Smooth muscle cell (in vitro differentiated cells): ENCODE measurements around the gene DDR1. TPM values are rescaled to one million over a fixed set of nuclear protein-coding genes. Genes with fewer than 3 reads are reported as not detected.

Experiments
- DNase-seq: peaks from one replicate; lab custom pipeline; 2025; ENCODE audit not compliant: unreplicated experiment; lab: John Stamatoyannopoulos, UW
- H2AFZ ChIP-seq: fragments of 200-600 bp; sonication (generic); 2 replicates; pipeline ENCODE4 v1.6.0; 2016; ENCODE audit warnings: antibody characterized with exemption, low read depth, mild to moderate bottlenecking
- H3F3A ChIP-seq: fragments of 200-600 bp; sonication (generic); 2 replicates; pipeline ENCODE4 v1.6.0; 2017; ENCODE audit warnings: antibody characterized with exemption, low read depth
- H3K27ac ChIP-seq: fragments of 200-600 bp; sonication (generic); 2 replicates; pipeline ENCODE4 v1.5.1; 2016; ENCODE audit warnings: low read depth, mild to moderate bottlenecking
- H3K27me3 ChIP-seq: fragments of 200-600 bp; sonication (generic); 2 replicates; pipeline ENCODE4 v1.6.1; 2016; ENCODE audit warnings: low read depth, mild to moderate bottlenecking
- H3K36me3 ChIP-seq: fragments of 200-600 bp; sonication (generic); 2 replicates; pipeline ENCODE4 v1.5.1; 2016; ENCODE audit warnings: low read depth
- H3K4me1 ChIP-seq: fragments of 200-600 bp; sonication (generic); 2 replicates; pipeline ENCODE4 v1.5.1; 2016; ENCODE audit warnings: low read depth
- H3K4me2 ChIP-seq: fragments of 200-600 bp; sonication (generic); 2 replicates; pipeline ENCODE4 v1.6.0; 2016; ENCODE audit warnings: mild to moderate bottlenecking
- H3K4me3 ChIP-seq: fragments of 200-600 bp; sonication (generic); 2 replicates; pipeline ENCODE4 v1.5.1; 2016; ENCODE audit warnings: mild to moderate bottlenecking
- H3K79me2 ChIP-seq: fragments of 200-600 bp; sonication (generic); 2 replicates; pipeline ENCODE4 v1.6.0; 2016; ENCODE audit warnings: low read depth, mild to moderate bottlenecking
- H3K9ac ChIP-seq: fragments of 200-600 bp; sonication (generic); 2 replicates; pipeline ENCODE4 v1.6.0; 2016; ENCODE audit warnings: low read depth
- H3K9me3 ChIP-seq: fragments of 200-600 bp; sonication (generic); replicated peaks from 2 replicates; pipeline ENCODE4 v1.5.1; 2016; ENCODE audit warnings: low read depth
- H4K20me1 ChIP-seq: fragments of 200-600 bp; sonication (generic); 2 replicates; pipeline ENCODE4 v1.6.0; 2016; ENCODE audit warnings: low read depth
- WGBS: methylation state at CpG from one replicate; pipeline ENCODE4 v1.1.7; 2016; ENCODE audit warnings: low lambda C conversion rate; 5-methylcytosine and 5-hydroxymethylcytosine counted together
- polyA plus RNA-seq: library from polyadenylated mRNA; unstranded; fragments of >200 nt; fragmentation: Nextera tagmentation; extraction: Ambion mirVana; gene quantifications from 2 replicates; pipeline ENCODE4 v1.2.1, GENCODE V29; 2016
- total RNA-seq: library from RNA; depleted of rRNA; stranded (reverse); fragments of >200 nt; gene quantifications from 2 replicates; pipeline ENCODE4 v1.2.3, GENCODE V29; 2014
- TF ChIP-seq, protein P1 (sequence below): fragments of 200-600 bp; sonication (generic); IDR thresholded peaks from 2 replicates; pipeline ENCODE4 v1.5.1; 2017; ENCODE audit warnings: borderline replicate concordance, mild to moderate bottlenecking, antibody characterized with exemption; ENCODE audit not compliant: insufficient read depth, poor library complexity, severe bottlenecking

DDR1 gene
- total and polyA plus RNA-seq, 2 experiments from 2014 or later, result 23.8 to 82.6 TPM

DNA sequence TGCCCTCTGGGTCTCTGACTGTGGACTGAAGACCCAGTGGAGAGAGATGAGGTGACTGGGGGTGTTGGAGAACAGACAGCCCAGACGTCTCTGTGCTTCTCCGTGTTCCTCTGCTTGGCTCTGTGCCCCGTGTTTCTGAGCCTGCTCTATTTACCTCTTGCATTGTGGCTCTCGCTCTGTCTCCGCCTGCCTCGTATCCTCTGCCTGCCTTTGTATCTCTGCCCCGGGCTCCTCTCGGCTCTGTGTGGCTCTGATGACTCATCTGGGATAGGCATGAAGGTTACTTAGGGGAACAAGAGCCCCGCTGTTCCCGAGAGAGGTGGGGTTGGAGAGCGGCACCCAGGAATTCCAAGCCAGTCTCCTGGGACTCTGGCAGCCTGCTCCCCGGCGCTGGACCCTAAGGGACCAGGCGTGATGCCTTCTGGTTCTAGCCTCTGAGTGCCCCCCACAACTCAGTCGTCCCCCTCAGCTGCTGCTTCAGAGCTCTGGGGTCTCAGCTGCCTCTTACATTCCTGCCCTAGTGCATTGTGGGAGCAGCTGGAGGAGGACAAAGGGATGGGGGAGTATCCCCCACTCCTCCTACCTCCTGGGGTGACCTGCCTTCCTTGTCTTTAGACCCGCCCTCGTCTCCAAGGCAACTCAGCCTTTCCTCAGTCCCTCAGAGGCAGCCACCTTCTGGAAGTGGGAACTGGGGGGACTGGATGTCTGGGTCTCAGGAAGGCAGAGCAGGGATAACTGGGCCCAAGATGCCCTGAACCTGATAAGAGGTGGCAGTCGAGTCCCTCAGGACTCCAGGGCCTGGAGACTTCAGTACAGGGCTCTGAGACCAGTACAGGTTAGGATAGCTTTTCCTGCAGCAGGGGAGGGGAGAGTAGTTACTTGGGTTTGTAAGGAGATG is 1.9 kb downstream of the DDR1 start:
- Histone ChIP-seq H2AFZ (peak overlapping the region; percentile 3), H3K79me2 (peaks cover 45% of the 10 kb centered on the region)
- WGBS, result 10% methylated on average over 18 of the region's 18 CpGs

GRCh38 chr6:30886897-30887255 is 2.6 kb downstream of the DDR1 start:
- peaks cover 45% of the 10 kb centered on the region for H3K79me2 ChIP-seq
- H3K9ac ChIP-seq, result peak overlapping the region; percentile 65
- H3K9me3 ChIP-seq, result no peaks in the 10 kb centered on the region
- peak overlapping the region; percentile 80 for H3K27ac ChIP-seq
- DNase-seq, result no peak
- TF ChIP-seq, protein P1, sequence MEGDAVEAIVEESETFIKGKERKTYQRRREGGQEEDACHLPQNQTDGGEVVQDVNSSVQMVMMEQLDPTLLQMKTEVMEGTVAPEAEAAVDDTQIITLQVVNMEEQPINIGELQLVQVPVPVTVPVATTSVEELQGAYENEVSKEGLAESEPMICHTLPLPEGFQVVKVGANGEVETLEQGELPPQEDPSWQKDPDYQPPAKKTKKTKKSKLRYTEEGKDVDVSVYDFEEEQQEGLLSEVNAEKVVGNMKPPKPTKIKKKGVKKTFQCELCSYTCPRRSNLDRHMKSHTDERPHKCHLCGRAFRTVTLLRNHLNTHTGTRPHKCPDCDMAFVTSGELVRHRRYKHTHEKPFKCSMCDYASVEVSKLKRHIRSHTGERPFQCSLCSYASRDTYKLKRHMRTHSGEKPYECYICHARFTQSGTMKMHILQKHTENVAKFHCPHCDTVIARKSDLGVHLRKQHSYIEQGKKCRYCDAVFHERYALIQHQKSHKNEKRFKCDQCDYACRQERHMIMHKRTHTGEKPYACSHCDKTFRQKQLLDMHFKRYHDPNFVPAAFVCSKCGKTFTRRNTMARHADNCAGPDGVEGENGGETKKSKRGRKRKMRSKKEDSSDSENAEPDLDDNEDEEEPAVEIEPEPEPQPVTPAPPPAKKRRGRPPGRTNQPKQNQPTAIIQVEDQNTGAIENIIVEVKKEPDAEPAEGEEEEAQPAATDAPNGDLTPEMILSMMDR, result no peak
- peak overlapping the region; percentile 86 for H3K4me3 ChIP-seq
- H4K20me1 ChIP-seq, result peaks cover 58% of the 10 kb centered on the region
- peak overlapping the region; percentile 96 for H3K4me2 ChIP-seq
- H3K4me1 ChIP-seq, result peaks cover 45% of the 10 kb centered on the region
- H3K36me3 ChIP-seq, result no peaks in the 10 kb centered on the region
- no peaks in the 10 kb centered on the region for H3K27me3 ChIP-seq
- H2AFZ ChIP-seq, result no peak overlapping the region
- peaks cover 12% of the 10 kb centered on the region for H3F3A ChIP-seq

More for the DNA sequence above, 1.9 kb downstream of the DDR1 start:
- Histone ChIP-seq H3K27ac (peak overlapping the region; percentile 80), H3K4me3 (peak overlapping the region; percentile 86), H4K20me1 (peaks cover 54% of the 10 kb centered on the region), H3K9me3 (no peaks in the 10 kb centered on the region), H3K9ac (peak overlapping the region; percentile 65), H3K36me3 (no peaks in the 10 kb centered on the region), H3K4me2 (peak overlapping the region; percentile 96), H3K27me3 (no peaks in the 10 kb centered on the region), H3F3A (peaks cover 17% of the 10 kb centered on the region), H3K4me1 (peaks cover 51% of the 10 kb centered on the region)
- no peak for DNase-seq
- TF ChIP-seq, protein P1, result no peak

DNA sequence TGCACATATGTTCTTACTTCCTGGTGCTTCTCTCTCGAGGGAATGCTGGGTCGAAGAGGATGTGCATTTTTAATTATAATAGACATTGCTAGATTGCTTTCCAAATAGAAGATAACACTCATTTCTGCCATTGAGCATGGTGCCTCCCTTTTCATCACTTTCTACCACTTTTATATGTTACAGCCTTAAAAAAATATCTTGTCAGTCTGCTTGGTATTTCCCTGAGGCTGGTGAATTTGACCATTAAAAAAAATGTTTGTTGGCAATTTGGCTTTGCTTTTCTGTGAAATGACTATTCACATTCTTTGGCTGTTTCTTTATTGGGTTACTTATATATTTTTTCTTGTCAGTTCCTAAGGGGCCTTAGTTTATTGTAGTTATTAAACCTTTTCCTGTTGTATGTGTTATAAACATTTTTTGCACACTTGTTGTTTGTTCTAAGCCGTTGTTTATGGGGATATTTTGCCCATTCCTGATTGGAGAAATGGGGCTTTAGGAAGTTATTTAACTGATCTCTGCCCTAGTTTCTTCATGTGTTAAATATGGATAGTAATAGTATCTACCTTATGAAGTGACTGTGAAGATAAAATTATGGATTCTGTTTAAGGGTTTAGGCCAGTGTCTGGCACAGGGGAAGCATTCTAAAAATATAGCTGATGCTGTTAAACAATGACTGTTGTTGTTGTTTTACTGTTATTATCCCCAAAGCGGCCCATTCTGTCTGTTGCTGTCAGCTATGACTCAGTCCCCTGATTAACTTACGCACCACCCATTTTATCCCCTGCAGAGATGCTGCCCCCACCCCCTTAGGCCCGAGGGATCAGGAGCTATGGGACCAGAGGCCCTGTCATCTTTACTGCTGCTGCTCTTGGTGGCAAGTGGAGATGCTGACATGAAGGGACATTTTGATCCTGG is 3.8 kb downstream of the DDR1 start:
- TF ChIP-seq, protein P1, result no peak
- Histone ChIP-seq H3K4me2 (peak overlapping the region; percentile 53), H2AFZ (no peak overlapping the region), H3K27ac (peak overlapping the region; percentile 53), H3K27me3 (no peaks in the 10 kb centered on the region), H4K20me1 (peaks cover 66% of the 10 kb centered on the region), H3K9ac (peak overlapping the region; percentile 53), H3F3A (peaks cover 7% of the 10 kb centered on the region), H3K4me1 (peaks cover 35% of the 10 kb centered on the region), H3K79me2 (peaks cover 45% of the 10 kb centered on the region), H3K36me3 (no peaks in the 10 kb centered on the region), H3K4me3 (no peak overlapping the region), H3K9me3 (no peaks in the 10 kb centered on the region)
- 42% methylated on average over 6 of the region's 6 CpGs for WGBS
- no peak for DNase-seq
